GM23338 (cell line): ENCODE results near the gene HNRNPAB. TPM values are rescaled to one million over a fixed set of nuclear protein-coding genes. Genes with fewer than 3 reads are reported as not detected.

Source experiments
- ATAC-seq: fragments of 200-7000 bp; cut with Tn5 transposase; 3 replicates; pipeline ENCODE4 v1.9.1; 2020
- DNase-seq: peaks from one replicate; pipeline ENCODE4 v3.0.0-alpha.2; 2015; ENCODE audit warnings: low spot score
- H2AFZ ChIP-seq: fragments of 200-600 bp; sonication (generic); 2 replicates; pipeline ENCODE4 v1.8.0; 2016; ENCODE audit warnings: antibody characterized with exemption, mild to moderate bottlenecking, moderate library complexity
- H3F3A ChIP-seq: fragments of 200-600 bp; sonication (generic); replicated peaks from 2 replicates; pipeline ENCODE4 v1.8.0; 2017; ENCODE audit warnings: antibody characterized with exemption, mixed run types, low read depth
- H3K27ac ChIP-seq: fragments of 200-600 bp; sonication (generic); 2 replicates; pipeline ENCODE4 v1.6.1; 2016; ENCODE audit warnings: low read depth
- H3K27me3 ChIP-seq: fragments of 200-600 bp; sonication (generic); 2 replicates; pipeline ENCODE4 v1.8.0; 2016; ENCODE audit warnings: mild to moderate bottlenecking, mixed run types, moderate library complexity; ENCODE audit not compliant: insufficient read depth
- H3K36me3 ChIP-seq: fragments of 200-600 bp; sonication (generic); 2 replicates; pipeline ENCODE4 v1.8.0; 2016; ENCODE audit warnings: mild to moderate bottlenecking; ENCODE audit not compliant: insufficient read depth
- H3K4me1 ChIP-seq: fragments of 200-600 bp; sonication (generic); 2 replicates; pipeline ENCODE4 v1.8.0; 2016; ENCODE audit warnings: mild to moderate bottlenecking, moderate library complexity; ENCODE audit not compliant: insufficient read depth
- H3K4me2 ChIP-seq: fragments of 200-600 bp; sonication (generic); 2 replicates; pipeline ENCODE4 v1.7.1; 2017; ENCODE audit warnings: mixed run types
- H3K4me3 ChIP-seq: fragments of 200-600 bp; sonication (generic); 2 replicates; pipeline ENCODE4 v1.6.1; 2016; ENCODE audit warnings: mixed run types
- H3K79me2 ChIP-seq: fragments of 200-600 bp; sonication (generic); replicated peaks from 2 replicates; pipeline ENCODE4 v1.8.0; 2017; ENCODE audit warnings: mild to moderate bottlenecking; ENCODE audit not compliant: insufficient read depth
- H3K9me2 ChIP-seq: fragments of 200-600 bp; sonication (generic); 2 replicates; pipeline ENCODE4 v1.8.0; 2017; ENCODE audit not compliant: insufficient read depth
- H4K20me1 ChIP-seq: fragments of 200-600 bp; sonication (generic); replicated peaks from 2 replicates; pipeline ENCODE4 v1.8.0; 2017; ENCODE audit warnings: mild to moderate bottlenecking; ENCODE audit not compliant: insufficient read depth
- H3K27ac Mint-ChIP-seq: 2 replicates; pipeline ENCODE4 v1.8.0; 2020; ENCODE audit warnings: inconsistent platforms, mild to moderate bottlenecking, moderate library complexity, mixed read lengths
- H3K27me3 Mint-ChIP-seq: 3 replicates; pipeline ENCODE4 v1.8.0; 2022; ENCODE audit warnings: low read depth, mild to moderate bottlenecking, moderate library complexity, mixed read lengths, inconsistent platforms; ENCODE audit not compliant: insufficient read depth, poor library complexity
- H3K36me3 Mint-ChIP-seq: 3 replicates; pipeline ENCODE4 v1.8.0; 2021; ENCODE audit warnings: low read depth, mild to moderate bottlenecking, inconsistent platforms, moderate library complexity, mixed read lengths
- H3K4me1 Mint-ChIP-seq: 3 replicates; pipeline ENCODE4 v1.8.0; 2020; ENCODE audit warnings: mild to moderate bottlenecking, inconsistent platforms, mixed read lengths
- H3K4me3 Mint-ChIP-seq: 3 replicates; pipeline ENCODE4 v1.8.0; 2021; ENCODE audit warnings: moderate library complexity, mild to moderate bottlenecking, inconsistent platforms, mixed read lengths
- H3K9me3 Mint-ChIP-seq: 3 replicates; pipeline ENCODE4 v1.8.0; 2020; ENCODE audit warnings: moderate library complexity, mild to moderate bottlenecking, inconsistent platforms, mixed read lengths
- CTCF ChIP-seq, 2 experiments: fragments of 200-600 bp in 1 of 2; sonication (generic) in 1 of 2; conservative IDR thresholded peaks; 2 replicates each; pipeline versions ENCODE4 v1.5.1 to v1.6.1; 2016 to 2017; ENCODE audit warnings: antibody characterized with exemption in 2 of 2, low read depth in 2 of 2, mild to moderate bottlenecking in 2 of 2, moderate library complexity in 1 of 2
- NANOG ChIP-seq: IDR thresholded peaks from 2 replicates; pipeline ENCODE4 v1.6.1; 2016; ENCODE audit warnings: antibody characterized with exemption, borderline replicate concordance
- REST ChIP-seq: IDR thresholded peaks from one replicate; pipeline ENCODE4 v1.6.1; 2018; ENCODE audit warnings: antibody characterized with exemption; ENCODE audit not compliant: unreplicated experiment
- ZNF462 ChIP-seq: fragments of 250-450 bp; sonication (Bioruptor Pico); IDR thresholded peaks from 2 replicates; pipeline ENCODE4 v1.5.0; 2020; ENCODE audit warnings: mild to moderate bottlenecking, moderate library complexity
- polyA plus RNA-seq: library from polyadenylated mRNA; unstranded; fragments of >200 nt; fragmentation: Nextera tagmentation; extraction: Ambion mirVana; gene quantifications from 2 replicates; pipeline ENCODE4 v1.2.1, GENCODE V29; 2016
- total RNA-seq: library from RNA; depleted of rRNA; stranded (reverse); fragments of >200 nt; shearing (Covaris generic); gene quantifications from 2 replicates; pipeline ENCODE4 v1.2.3, GENCODE V29; 2014

Gene HNRNPAB
- total and polyA plus RNA-seq, 2 experiments from 2014 or later: 304 to 579 TPM

GRCh38 chr5:178234121-178234749 is 29.9 kb downstream of the HNRNPAB start:
- H4K20me1 ChIP-seq: no peaks in the 10 kb centered on the region
- H3K27me3 ChIP-seq: no peaks in the 10 kb centered on the region
- no peak for TF ChIP-seq REST
- no peak for TF ChIP-seq CTCF (conservative IDR thresholded peaks at IDR 0.05; ENCODE audit: low read depth in 2 of 2)
- no peak for TF ChIP-seq NANOG
- TF ChIP-seq ZNF462: no peak
- H3K9me3 Mint-ChIP-seq: no peaks in the 10 kb centered on the region; the same call in 2 of the 3 replicates
- H3K4me1 Mint-ChIP-seq: peaks cover 28% of the 10 kb centered on the region
- H3K36me3 Mint-ChIP-seq: peaks cover 23% of the 10 kb centered on the region
- H3K9me2 ChIP-seq: no peaks in the 10 kb centered on the region
- H3F3A ChIP-seq: peaks cover 13% of the 10 kb centered on the region
- DNase-seq (no peak), ATAC-seq (no peak)
- H3K27me3 Mint-ChIP-seq: peaks cover 32% of the 10 kb centered on the region
- peaks cover 9% of the 10 kb centered on the region; the same call in 1 of the 2 replicates for H3K4me1 ChIP-seq
- no peak overlapping the region for H3K27ac Mint-ChIP-seq
- no peak overlapping the region for H2AFZ ChIP-seq
- peaks cover 3% of the 10 kb centered on the region; the same call in 1 of the 2 replicates for H3K36me3 ChIP-seq
- H3K4me3 Mint-ChIP-seq: peak overlapping the region; percentile 26; the same call in 1 of the 3 replicates
- H3K4me2 ChIP-seq: no peak overlapping the region
- H3K4me3 ChIP-seq: no peak overlapping the region
- peaks cover 13% of the 10 kb centered on the region; the same call in 1 of the 2 replicates for H3K79me2 ChIP-seq
- H3K27ac ChIP-seq: no peak overlapping the region
